DLD1 (cell line): ENCODE results near the gene CHCHD10.

ENCODE experiments used
- in situ Hi-C: cut with HindIII; loops from 2 replicates; pipeline ENCODE4 v1.10.0; 2017; ENCODE audit warnings: low sequenced_read_pairs

The CHCHD10 gene

GRCh38 chr22:23767673-23768548 lies at the start of gene CHCHD10:
TSS of gene CHCHD10 (minus strand) at chr22:23767972. CDS start at chr22:23767874, 98 bp downstream.
- in situ Hi-C loops: no loop called here

- in situ Hi-C loops: no loop called here
Observed at GRCh38 chr22:23817146-23817545, 49.4 kb upstream of the CHCHD10 start.

GRCh38 chr22:23816156-23816976 lies 48.6 kb upstream of the CHCHD10 start:
- in situ Hi-C loops: no loop called here

GRCh38 chr22:23815541-23816155 lies 47.9 kb upstream of the CHCHD10 start:
- in situ Hi-C loops: no loop called here

GRCh38 chr22:23812378-23812777 lies 44.6 kb upstream of the CHCHD10 start:
- in situ Hi-C loops: no loop called here

GRCh38 chr22:23806837-23807236 lies 39.1 kb upstream of the CHCHD10 start:
- in situ Hi-C loops: no loop called here

- in situ Hi-C loops: no loop called here
Observed at GRCh38 chr22:23804781-23805291, 37.1 kb upstream of the CHCHD10 start.

GRCh38 chr22:23803001-23803819 lies 35.4 kb upstream of the CHCHD10 start:
- in situ Hi-C loops: no loop called here

GRCh38 chr22:23801886-23802377 lies 34.2 kb upstream of the CHCHD10 start:
- in situ Hi-C loops: no loop called here

GRCh38 chr22:23801238-23801821 lies 33.6 kb upstream of the CHCHD10 start:
- in situ Hi-C loops: no loop called here

- in situ Hi-C loops: no loop called here
Observed at GRCh38 chr22:23800297-23801237, 32.8 kb upstream of the CHCHD10 start.

GRCh38 chr22:23796461-23796860 lies 28.7 kb upstream of the CHCHD10 start:
- in situ Hi-C loops: no loop called here

- in situ Hi-C loops: no loop called here
Observed at GRCh38 chr22:23793326-23793725, 25.6 kb upstream of the CHCHD10 start.

- in situ Hi-C loops: no loop called here
Observed at GRCh38 chr22:23791738-23792645, 24.2 kb upstream of the CHCHD10 start.

- in situ Hi-C loops: no loop called here
Observed at GRCh38 chr22:23790819-23791737, 23.3 kb upstream of the CHCHD10 start.

- in situ Hi-C loops: no loop called here
Observed at GRCh38 chr22:23789638-23790037, 21.9 kb upstream of the CHCHD10 start.

GRCh38 chr22:23789121-23789520 lies 21.3 kb upstream of the CHCHD10 start:
- in situ Hi-C loops: no loop called here
